Astrocyte (in vitro differentiated cells and primary cell): ENCODE data around the gene RNF157. TPM values are rescaled to one million over a fixed set of nuclear protein-coding genes. Genes with fewer than 3 reads are reported as not detected.

Source experiments
- DNase-seq: peaks from one replicate; pipeline ENCODE4 v3.0.0-alpha.2; 2010; ENCODE audit warnings: low read depth
- FAIRE-seq: peaks from 2 replicates; lab custom pipeline; 2011; peaks lifted over from hg19 to GRCh38; lab: Jason Lieb, UNC
- H2AFZ ChIP-seq: 2 replicates; pipeline ENCODE4 v1.6.0; 2012; ENCODE audit warnings: low read depth, low read length, inconsistent platforms
- H3K27ac ChIP-seq: 2 replicates; pipeline ENCODE4 v1.5.1; 2011; ENCODE audit warnings: low read depth, low read length, inconsistent platforms
- H3K27me3 ChIP-seq: 2 replicates; pipeline ENCODE4 v1.6.0; 2011; ENCODE audit warnings: low read length, inconsistent platforms; ENCODE audit not compliant: insufficient read depth
- H3K36me3 ChIP-seq: 2 replicates; pipeline ENCODE4 v1.5.1; 2011; ENCODE audit warnings: low read length, inconsistent platforms; ENCODE audit not compliant: insufficient read depth
- H3K4me1 ChIP-seq: 2 replicates; pipeline ENCODE4 v1.5.1; 2011; ENCODE audit warnings: low read length, inconsistent platforms; ENCODE audit not compliant: insufficient read depth
- H3K4me2 ChIP-seq: 2 replicates; pipeline ENCODE4 v1.6.0; 2012; ENCODE audit warnings: low read length, inconsistent platforms
- H3K4me3 ChIP-seq: 2 replicates; pipeline ENCODE4 v1.5.1; 2011; ENCODE audit warnings: low read depth, mild to moderate bottlenecking, low read length, inconsistent platforms; ENCODE audit not compliant: insufficient read depth
- H3K79me2 ChIP-seq: 2 replicates; pipeline ENCODE4 v1.6.0; 2012; ENCODE audit warnings: mild to moderate bottlenecking, low read length, inconsistent platforms; ENCODE audit not compliant: insufficient read depth
- H3K9ac ChIP-seq: 2 replicates; pipeline ENCODE4 v1.6.0; 2012; ENCODE audit warnings: mild to moderate bottlenecking, low read length, inconsistent platforms
- H3K9me3 ChIP-seq: 2 replicates; pipeline ENCODE4 v1.5.1; 2012; ENCODE audit warnings: low read depth, mild to moderate bottlenecking, low read length, inconsistent platforms; ENCODE audit not compliant: insufficient read depth
- H4K20me1 ChIP-seq: 2 replicates; pipeline ENCODE4 v1.6.0; 2012; ENCODE audit warnings: low read length, inconsistent platforms; ENCODE audit not compliant: insufficient read depth
- H3K27ac Mint-ChIP-seq: one replicate; pipeline ENCODE4 v1.8.0; 2021; ENCODE audit warnings: mild to moderate bottlenecking, mixed read lengths; ENCODE audit not compliant: unreplicated experiment
- H3K27me3 Mint-ChIP-seq: one replicate; pipeline ENCODE4 v1.8.0; 2021; ENCODE audit warnings: low read depth, mixed read lengths; ENCODE audit not compliant: unreplicated experiment
- H3K36me3 Mint-ChIP-seq: one replicate; pipeline ENCODE4 v1.8.0; 2021; ENCODE audit warnings: low read depth, mixed read lengths; ENCODE audit not compliant: unreplicated experiment
- H3K4me1 Mint-ChIP-seq: one replicate; pipeline ENCODE4 v1.8.0; 2021; ENCODE audit warnings: low read depth, mixed read lengths; ENCODE audit not compliant: unreplicated experiment
- H3K4me3 Mint-ChIP-seq: one replicate; pipeline ENCODE4 v1.8.0; 2021; ENCODE audit warnings: mild to moderate bottlenecking, moderate library complexity, mixed read lengths; ENCODE audit not compliant: unreplicated experiment
- H3K9me3 Mint-ChIP-seq: one replicate; pipeline ENCODE4 v1.8.0; 2021; ENCODE audit warnings: mild to moderate bottlenecking, mixed read lengths; ENCODE audit not compliant: unreplicated experiment
- CTCF ChIP-seq: IDR thresholded peaks from 2 replicates; pipeline ENCODE4 v1.5.1; 2011; ENCODE audit warnings: low read depth, mild to moderate bottlenecking, inconsistent platforms, low read length, moderate library complexity; ENCODE audit not compliant: insufficient read depth
- EZH2 ChIP-seq: IDR thresholded peaks from 2 replicates; pipeline ENCODE4 v1.6.1; 2012; ENCODE audit warnings: mild to moderate bottlenecking, low read length, inconsistent platforms; ENCODE audit not compliant: insufficient read depth
- total RNA-seq: library from RNA; stranded (reverse); gene quantifications from 2 replicates; pipeline ENCODE4 v1.2.1, GENCODE V29; 2021

The RNF157 gene
- total RNA-seq, 1 donor from 2014 or later, result 1.4 TPM

DNA sequence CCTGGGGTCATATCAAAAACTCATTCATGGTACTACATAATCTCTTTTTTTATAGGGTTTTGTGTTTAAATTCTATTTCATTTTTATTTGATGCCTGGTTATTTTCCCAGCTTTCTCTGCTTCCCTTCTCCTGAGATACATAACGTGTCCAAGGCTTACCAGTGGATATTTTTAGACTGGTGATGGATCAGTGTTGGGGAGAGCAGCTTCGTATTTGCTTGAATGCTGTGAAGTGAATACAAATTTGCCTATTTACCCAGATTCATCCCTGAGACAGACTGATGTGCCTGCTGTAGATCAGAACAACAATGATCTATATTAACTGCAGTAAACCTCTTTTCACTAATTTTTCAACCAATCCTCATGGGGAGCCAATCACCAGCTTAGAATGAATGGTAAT, 56.0 kb downstream of the RNF157 start:
- Histone ChIP-seq H3K4me3 (no peak overlapping the region), H3K4me2 (no peak overlapping the region), H3K4me1 (peaks cover 3% of the 10 kb centered on the region), H3K9me3 (no peaks in the 10 kb centered on the region), H4K20me1 (no peaks in the 10 kb centered on the region), H2AFZ (no peak overlapping the region), H3K27ac (no peak overlapping the region), H3K79me2 (no peaks in the 10 kb centered on the region), H3K36me3 (no peaks in the 10 kb centered on the region), H3K27me3 (peaks cover 3% of the 10 kb centered on the region), H3K9ac (no peak overlapping the region)
- Mint-ChIP-seq H3K36me3 (no peaks in the 10 kb centered on the region), H3K27ac (no peak overlapping the region), H3K4me3 (no peak overlapping the region), H3K4me1 (no peaks in the 10 kb centered on the region), H3K9me3 (no peaks in the 10 kb centered on the region), H3K27me3 (peaks cover 6% of the 10 kb centered on the region)
- FAIRE-seq (no peak), DNase-seq (no peak)
- no peak for TF ChIP-seq CTCF
- no peak for TF ChIP-seq EZH2

GRCh38 chr17:76182016-76182764, 58.1 kb downstream of the RNF157 start:
- Histone ChIP-seq H3K9ac (no peak overlapping the region), H4K20me1 (no peaks in the 10 kb centered on the region), H3K4me2 (peak overlapping the region; percentile 45), H3K4me3 (no peak overlapping the region), H3K27me3 (no peaks in the 10 kb centered on the region), H3K27ac (no peak overlapping the region), H3K36me3 (no peaks in the 10 kb centered on the region), H2AFZ (peak overlapping the region; percentile 78), H3K9me3 (no peaks in the 10 kb centered on the region), H3K4me1 (peaks cover 3% of the 10 kb centered on the region), H3K79me2 (no peaks in the 10 kb centered on the region)
- Mint-ChIP-seq H3K36me3 (no peaks in the 10 kb centered on the region), H3K4me3 (no peak overlapping the region), H3K4me1 (no peaks in the 10 kb centered on the region), H3K27me3 (peaks cover 2% of the 10 kb centered on the region), H3K27ac (no peak overlapping the region), H3K9me3 (no peaks in the 10 kb centered on the region)
- TF ChIP-seq CTCF, result peak; percentile 95
- no peak for TF ChIP-seq EZH2
- FAIRE-seq (peak; percentile 65), DNase-seq (peak; percentile 72)
